Uterus (tissue), 2 donors: Measurements from ENCODE around the gene LSR.

Experiments
- CTCF ChIP-seq, 4 experiments: fragments of 200-600 bp in 2 of 4; fragments of 450-650 bp in 2 of 4; sonication (generic) in 2 of 4; IDR thresholded peaks; one replicate each; pipeline ENCODE4 v1.5.1; 2016 to 2019; ENCODE audit warnings: antibody characterized with exemption in 4 of 4, mild to moderate bottlenecking in 2 of 4, moderate library complexity in 1 of 4
- POLR2A ChIP-seq, 2 donors: fragments of 450-650 bp; IDR thresholded peaks; one replicate each; pipeline ENCODE4 v1.6.1; 2016; ENCODE audit warnings: antibody characterized with exemption in 2 of 2, mild to moderate bottlenecking in 1 of 2, moderate library complexity in 1 of 2

- TF ChIP-seq CTCF (IDR thresholded peaks at IDR 0.05) (no peak), POLR2A (IDR thresholded peaks at IDR 0.05) (no peak)
Observed at GRCh38 chr19:35310331-35310730, 61.5 kb downstream of the LSR start.
